Spleen (tissue), 7 donors: ENCODE results near the gene RAPGEFL1.

Experiments used
- CTCF ChIP-seq, 11 experiments: fragments of 200-600 bp in 7 of 11; fragments of 450-650 bp in 4 of 11; sonication (generic) in 4 of 11; IDR thresholded peaks in 8 of 11; conservative IDR thresholded peaks in 3 of 11; 1 replicate in 7 of 11; 2 replicates in 4 of 11; pipeline versions ENCODE4 v1.4.0 to v1.8.0; 2016 to 2021; ENCODE audit warnings: antibody characterized with exemption in 11 of 11, inconsistent platforms in 4 of 11, mild to moderate bottlenecking in 1 of 11
- POLR2A ChIP-seq, 3 donors: fragments of 450-650 bp; IDR thresholded peaks; one replicate each; pipeline ENCODE4 v1.5.1; 2017; ENCODE audit warnings: antibody characterized with exemption in 3 of 3, mild to moderate bottlenecking in 1 of 3
- donor health status: DM: no; HTN: no; CAD: no; lungs with moderate emphysema.
- donor health status: DM: no; HTN: no; CAD: no.
- donor health status: DM: no; HTN: no; CAD: no.

GRCh38 chr17:40145476-40145875, 31.8 kb upstream of the RAPGEFL1 start:
- no peak for TF ChIP-seq CTCF (IDR thresholded peaks at IDR 0.05 in 8 of 11, conservative IDR thresholded peaks at IDR 0.05 in 3 of 11)
- TF ChIP-seq POLR2A (IDR thresholded peaks at IDR 0.05): no peak
